Ovary (tissue), 9 donors: ENCODE results near the gene RASGRP4. TPM values are rescaled to one million over a fixed set of nuclear protein-coding genes. Genes with fewer than 3 reads are reported as not detected.

Experiments
- DNase-seq, 5 donors: peaks; one replicate each; pipeline ENCODE4 v3.0.0-alpha.2; 2019 to 2020
- H3K27ac ChIP-seq, 2 donors: fragments of 200-600 bp; one replicate each; pipeline versions ENCODE4 v1.5.1 to v1.8.0; 2019 to 2022
- H3K27me3 ChIP-seq: fragments of 200-600 bp; one replicate; pipeline ENCODE4 v1.8.0; 2022
- H3K36me3 ChIP-seq: fragments of 200-600 bp; sonication (generic); one replicate; pipeline ENCODE4 v1.5.1; 2019
- H3K4me1 ChIP-seq: one replicate; pipeline ENCODE4 v1.8.1; 2013; ENCODE audit warnings: mild to moderate bottlenecking, moderate library complexity; ENCODE audit not compliant: insufficient read depth
- H3K4me3 ChIP-seq: fragments of 200-600 bp; sonication (generic); one replicate; pipeline ENCODE4 v1.5.1; 2017
- H3K9me3 ChIP-seq, 2 donors: fragments of 200-600 bp in 1 of 2; sonication (generic) in 1 of 2; one replicate each; pipeline versions ENCODE4 v1.5.1 to v1.8.1; 2013 to 2019; ENCODE audit warnings: mild to moderate bottlenecking in 1 of 2, moderate library complexity in 1 of 2
- EP300 ChIP-seq: sonication (generic); formaldehyde crosslinking; IDR thresholded peaks from one replicate; pipeline ENCODE4 v1.6.1; 2017; ENCODE audit warnings: antibody characterized with exemption
- POLR2A ChIP-seq: fragments of 450-650 bp; IDR thresholded peaks from one replicate; pipeline ENCODE4 v1.6.1; 2017; ENCODE audit warnings: antibody characterized with exemption, mild to moderate bottlenecking, moderate library complexity
- WGBS, 3 donors: extraction: QIAGEN DNeasy Blood & Tissue Kit in 1 of 3; methylation state at CpG; one replicate each; pipeline versions ENCODE4 v1.1.5 to v1.1.7; 2013 to 2017; 5-methylcytosine and 5-hydroxymethylcytosine counted together
- intact Hi-C, 4 donors: fragments of 100-400 bp; cut with DNase I; formaldehyde crosslinking; loops; one replicate each; pipeline versions ENCODE4 v1.11.0 to v1.15.1; 2022 to 2023
- polyA plus RNA-seq, 2 donors: library from polyadenylated mRNA; stranded (reverse); fragments of 200-250 nt in 1 of 2; fragments of 350-450 nt in 1 of 2; fragmentation: Illumina TruSeq in 1 of 2; extraction: RNeasy Lipid Tissue Mini Kit (QIAGEN cat#74804) in 1 of 2; gene quantifications; one replicate each; pipeline ENCODE4 v1.2.3, GENCODE V29; 2013 to 2014
- total RNA-seq, 7 donors: library from RNA; depleted of rRNA in 2 of 7; stranded (reverse); fragments of >200 nt in 2 of 7; fragmentation: NEBNext Ultra II Directional in 3 of 7; extraction: Animal tissue kit (Norgen Biotek cat#: 25700) in 3 of 7; gene quantifications; one replicate each; pipeline versions ENCODE4 v1.1.0 to v1.2.4, GENCODE V29; 2016 to 2023
- TF ChIP-seq, protein P1 (sequence below), 3 donors: fragments of 450-650 bp in 2 of 3; fragments of 200-600 bp in 1 of 3; IDR thresholded peaks; one replicate each; pipeline versions ENCODE4 v1.5.1 to v1.8.0; 2016 to 2022; ENCODE audit warnings: antibody characterized with exemption in 3 of 3, mild to moderate bottlenecking in 1 of 3
- donor health status: DM: no; HTN: no; CAD: no; lungs with moderate emphysema.
- donor health status: DM: no; HTN: no; CAD: no.
- donor health status: Bipolar disorder and iron deficiency.
- donor health status: DM: yes; HTN: yes; CAD: no.
- donor health status: DM: no; HTN: no; CAD: no.
- donor health status: DM: yes; HTN: yes; CAD: no.

Gene RASGRP4
- total and polyA plus RNA-seq, 9 donors, result 0.45 to 2.5 (median 0.84) TPM

DNA sequence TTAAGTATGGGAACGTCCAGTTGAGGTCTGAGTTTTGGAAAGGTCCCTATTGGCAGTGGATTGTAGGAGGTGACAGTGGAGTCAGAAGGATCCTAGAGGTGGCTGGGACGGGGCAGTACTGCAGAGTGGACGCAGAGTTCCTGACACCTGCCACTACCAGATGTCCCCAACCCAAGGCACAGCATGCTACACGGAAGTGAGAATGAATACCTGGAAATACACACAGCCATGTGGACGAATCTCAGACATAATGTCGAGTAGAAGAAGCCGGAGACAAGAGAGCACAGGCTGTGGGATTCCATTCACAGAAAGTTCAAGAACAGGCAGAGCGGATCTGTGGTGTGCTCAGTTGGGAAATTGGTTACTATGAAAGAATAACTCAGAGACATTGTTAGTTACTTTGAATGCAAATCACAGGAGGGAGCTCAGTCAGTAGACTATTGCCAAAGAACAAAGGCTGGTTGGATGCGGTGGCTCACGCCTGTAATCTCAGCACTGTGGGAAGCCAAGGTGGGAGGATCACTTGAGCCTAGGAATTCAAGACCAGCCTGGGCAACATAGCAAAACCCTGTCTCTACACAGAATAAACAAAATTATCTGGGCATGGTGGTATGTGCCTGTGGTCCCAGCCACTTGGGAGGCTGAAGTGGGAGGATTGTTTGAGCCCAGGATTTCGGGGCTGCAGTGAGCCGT, 44.9 kb upstream of the RASGRP4 start:
- no peak for TF ChIP-seq POLR2A
- TF ChIP-seq, protein P1, sequence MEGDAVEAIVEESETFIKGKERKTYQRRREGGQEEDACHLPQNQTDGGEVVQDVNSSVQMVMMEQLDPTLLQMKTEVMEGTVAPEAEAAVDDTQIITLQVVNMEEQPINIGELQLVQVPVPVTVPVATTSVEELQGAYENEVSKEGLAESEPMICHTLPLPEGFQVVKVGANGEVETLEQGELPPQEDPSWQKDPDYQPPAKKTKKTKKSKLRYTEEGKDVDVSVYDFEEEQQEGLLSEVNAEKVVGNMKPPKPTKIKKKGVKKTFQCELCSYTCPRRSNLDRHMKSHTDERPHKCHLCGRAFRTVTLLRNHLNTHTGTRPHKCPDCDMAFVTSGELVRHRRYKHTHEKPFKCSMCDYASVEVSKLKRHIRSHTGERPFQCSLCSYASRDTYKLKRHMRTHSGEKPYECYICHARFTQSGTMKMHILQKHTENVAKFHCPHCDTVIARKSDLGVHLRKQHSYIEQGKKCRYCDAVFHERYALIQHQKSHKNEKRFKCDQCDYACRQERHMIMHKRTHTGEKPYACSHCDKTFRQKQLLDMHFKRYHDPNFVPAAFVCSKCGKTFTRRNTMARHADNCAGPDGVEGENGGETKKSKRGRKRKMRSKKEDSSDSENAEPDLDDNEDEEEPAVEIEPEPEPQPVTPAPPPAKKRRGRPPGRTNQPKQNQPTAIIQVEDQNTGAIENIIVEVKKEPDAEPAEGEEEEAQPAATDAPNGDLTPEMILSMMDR (IDR thresholded peaks at IDR 0.05), result no peak
- TF ChIP-seq EP300, result no peak
- H3K36me3 ChIP-seq, result no peaks in the 10 kb centered on the region
- H3K9me3 ChIP-seq, result no peaks in the 10 kb centered on the region
- intact Hi-C loops, result loop anchor here in 1 of 4 donors (1.0 kb wide), 1 partner anchor 35 kb away; no protein-coding TSS in a partner anchor
- no peak for DNase-seq
- no peaks in the 10 kb centered on the region for H3K27me3 ChIP-seq
- 75 to 82% (median 82%) methylated on average over 12 of the region's 12 CpGs for WGBS, 3 donors
- H3K27ac ChIP-seq, result no peak overlapping the region
- H3K4me1 ChIP-seq, result no peaks in the 10 kb centered on the region
- H3K4me3 ChIP-seq, result no peak overlapping the region

DNA sequence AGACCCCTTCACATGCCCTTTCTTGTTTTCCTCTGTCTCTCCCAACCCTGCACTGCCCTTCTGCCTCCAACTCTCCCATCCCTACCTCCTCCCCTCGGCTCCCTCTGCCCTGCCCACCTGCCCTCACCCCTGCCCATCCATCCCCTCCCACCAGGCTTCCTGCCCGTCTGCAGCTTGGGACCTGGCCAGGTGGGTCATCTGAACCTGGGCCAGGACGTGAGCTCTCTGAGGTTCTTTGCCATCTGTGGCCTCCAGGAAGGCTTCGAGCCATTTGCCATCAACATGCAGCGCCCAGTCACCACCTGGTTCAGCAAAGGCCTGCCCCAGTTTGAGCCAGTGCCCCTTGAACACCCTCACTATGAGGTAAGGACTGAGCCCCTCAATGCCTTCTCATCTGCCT, 43.1 kb upstream of the RASGRP4 start:
- no peaks in the 10 kb centered on the region for H3K27me3 ChIP-seq
- H3K4me1 ChIP-seq, result no peaks in the 10 kb centered on the region
- intact Hi-C loops, result no loop called here
- no peak for TF ChIP-seq POLR2A
- TF ChIP-seq, protein P1 (IDR thresholded peaks at IDR 0.05), result no peak
- TF ChIP-seq EP300, result no peak
- no peaks in the 10 kb centered on the region for H3K9me3 ChIP-seq
- WGBS, 3 donors, result 55 to 81% (median 61%) methylated on average over 5 of the region's 5 CpGs
- no peak overlapping the region for H3K4me3 ChIP-seq
- H3K36me3 ChIP-seq, result no peaks in the 10 kb centered on the region
- no peak overlapping the region for H3K27ac ChIP-seq
- DNase-seq, result no peak

DNA sequence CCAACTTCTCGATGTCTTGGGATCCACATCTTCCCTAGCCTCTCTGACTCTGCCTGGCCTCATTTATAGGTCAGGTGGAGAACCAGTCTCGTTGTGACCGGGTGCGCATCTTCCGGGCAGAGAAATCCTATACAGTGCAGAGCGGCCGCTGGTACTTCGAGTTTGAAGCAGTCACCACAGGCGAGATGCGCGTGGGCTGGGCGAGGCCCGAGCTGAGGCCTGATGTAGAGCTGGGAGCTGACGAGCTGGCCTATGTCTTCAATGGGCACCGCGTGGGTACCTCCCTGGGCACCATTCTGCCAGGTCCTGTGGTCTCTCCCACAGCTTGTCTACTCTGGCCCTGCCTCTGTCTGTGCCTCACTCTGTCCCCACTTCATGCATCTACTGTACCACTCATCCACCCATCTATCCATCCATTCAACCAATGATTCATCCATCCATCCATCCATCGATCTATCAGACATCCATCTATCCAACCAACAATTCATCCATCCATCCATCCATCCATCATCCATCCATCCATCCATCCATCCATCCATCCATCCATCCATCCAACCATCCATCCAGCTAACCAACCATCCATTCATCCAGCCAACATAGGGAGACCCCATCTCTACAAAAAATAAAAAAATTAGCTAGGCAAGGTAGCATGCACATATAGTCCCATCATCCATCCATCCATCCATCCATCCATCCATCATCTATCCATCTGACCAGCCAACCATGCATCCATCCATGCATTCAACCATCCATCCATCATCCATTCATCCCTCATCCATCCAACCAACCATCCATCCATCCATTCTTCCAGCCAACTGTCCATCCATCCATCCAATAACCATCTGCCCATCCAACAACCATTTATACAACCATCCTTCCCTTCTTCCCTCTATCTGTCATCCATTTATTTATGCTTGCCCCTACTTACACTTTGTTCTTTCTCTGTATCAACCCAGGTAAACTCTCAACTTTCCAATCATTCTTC, 41.8 kb upstream of the RASGRP4 start:
- no peak for TF ChIP-seq POLR2A
- TF ChIP-seq EP300, result no peak
- TF ChIP-seq, protein P1 (IDR thresholded peaks at IDR 0.05), result no peak
- no peaks in the 10 kb centered on the region for H3K27me3 ChIP-seq
- H3K27ac ChIP-seq, result no peak overlapping the region
- no peaks in the 10 kb centered on the region for H3K9me3 ChIP-seq
- H3K36me3 ChIP-seq, result no peaks in the 10 kb centered on the region
- intact Hi-C loops, result no loop called here
- H3K4me1 ChIP-seq, result no peaks in the 10 kb centered on the region
- no peak for DNase-seq
- WGBS, 3 donors, result 91 to 96% (median 93%) methylated on average over 17 of the region's 17 CpGs
- H3K4me3 ChIP-seq, result no peak overlapping the region

DNA sequence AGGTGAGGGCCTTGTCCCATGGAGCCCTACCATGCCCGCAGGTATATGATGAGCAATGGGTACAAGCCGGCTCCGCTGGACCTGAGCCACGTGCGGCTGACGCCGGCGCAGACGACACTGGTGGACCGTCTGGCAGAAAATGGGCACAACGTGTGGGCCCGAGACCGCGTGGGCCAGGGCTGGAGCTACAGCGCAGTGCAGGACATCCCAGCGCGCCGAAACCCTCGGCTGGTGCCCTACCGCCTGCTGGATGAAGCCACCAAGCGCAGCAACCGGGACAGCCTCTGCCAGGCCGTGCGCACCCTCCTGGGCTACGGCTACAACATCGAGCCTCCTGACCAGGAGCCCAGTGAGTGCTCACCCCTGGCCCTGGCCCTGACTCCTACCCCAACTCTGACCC, 40.0 kb upstream of the RASGRP4 start:
- intact Hi-C loops, result no loop called here
- DNase-seq, result no peak
- Histone ChIP-seq H3K36me3 (no peaks in the 10 kb centered on the region), H3K27me3 (no peaks in the 10 kb centered on the region), H3K27ac (no peak overlapping the region), H3K4me3 (no peak overlapping the region), H3K4me1 (no peaks in the 10 kb centered on the region), H3K9me3 (no peaks in the 10 kb centered on the region)
- WGBS, 3 donors, result 91 to 93% (median 93%) methylated on average over 26 of the region's 26 CpGs
- TF ChIP-seq POLR2A (no peak), EP300 (no peak)
- TF ChIP-seq, protein P1 (IDR thresholded peaks at IDR 0.05), result no peak
